Fibroblast of skin of left quadriceps (primary cell): ENCODE measurements around the gene KDF1.
A peak's percentile ranks its signal among the peaks of the same experiment; 100 is the strongest.

Experiments used
- DNase-seq, 2 experiments: peaks; one replicate each; pipeline ENCODE4 v3.0.0-alpha.2; 2013; ENCODE audit warnings: low read depth in 2 of 2

The KDF1 gene, protein sequence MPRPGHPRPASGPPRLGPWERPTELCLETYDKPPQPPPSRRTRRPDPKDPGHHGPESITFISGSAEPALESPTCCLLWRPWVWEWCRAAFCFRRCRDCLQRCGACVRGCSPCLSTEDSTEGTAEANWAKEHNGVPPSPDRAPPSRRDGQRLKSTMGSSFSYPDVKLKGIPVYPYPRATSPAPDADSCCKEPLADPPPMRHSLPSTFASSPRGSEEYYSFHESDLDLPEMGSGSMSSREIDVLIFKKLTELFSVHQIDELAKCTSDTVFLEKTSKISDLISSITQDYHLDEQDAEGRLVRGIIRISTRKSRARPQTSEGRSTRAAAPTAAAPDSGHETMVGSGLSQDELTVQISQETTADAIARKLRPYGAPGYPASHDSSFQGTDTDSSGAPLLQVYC

DNA sequence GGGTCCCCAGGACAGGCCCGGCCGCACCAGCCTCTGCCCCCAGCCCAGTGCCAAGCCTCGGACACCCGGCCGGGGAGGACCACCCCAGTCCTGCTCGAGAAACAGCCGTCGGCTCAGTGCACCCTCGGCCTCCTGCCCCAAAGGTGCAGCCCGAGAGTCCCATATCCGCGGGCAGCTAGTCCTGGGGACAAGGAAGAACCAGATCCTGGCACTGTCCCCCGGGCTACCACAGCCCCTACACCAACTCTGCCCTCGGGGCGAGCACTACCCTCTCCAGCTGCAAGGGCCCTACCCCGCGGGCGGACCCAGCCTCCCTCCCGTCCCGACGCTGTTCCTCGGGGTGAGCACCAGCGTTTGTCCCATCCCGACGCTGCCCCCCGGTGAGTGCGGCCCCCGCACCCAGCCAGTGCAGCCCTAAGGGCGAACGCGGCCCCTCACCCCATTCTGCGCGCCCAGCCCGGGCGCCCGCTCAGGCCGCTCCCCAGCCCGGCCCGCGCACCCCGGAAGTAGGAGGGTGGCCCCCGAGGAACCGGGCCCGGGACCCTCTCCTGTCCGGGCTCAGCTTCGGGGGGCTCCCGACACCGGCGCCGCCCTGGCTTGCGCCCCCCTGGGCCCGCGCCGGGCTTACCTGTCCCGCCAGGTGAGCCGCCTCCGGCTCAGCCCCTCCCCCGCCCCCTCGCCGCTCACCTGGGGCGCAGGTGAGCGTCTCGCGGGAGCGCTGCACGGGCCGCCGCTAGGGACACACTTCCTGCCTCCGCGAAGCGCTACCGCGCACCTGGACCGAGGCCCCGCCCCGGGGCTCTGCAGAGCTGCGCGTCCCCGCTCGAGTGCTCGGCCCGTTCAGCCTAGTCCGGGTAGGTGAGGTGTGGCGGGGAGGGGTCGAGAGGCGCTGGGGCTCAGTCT, at the start of gene KDF1:
Gene KDF1 (minus strand): TSS at position 747 of the 903 bp plus-strand sequence. CDS start 8,088 bp downstream, outside the sequence.
- no peak for DNase-seq

DNA sequence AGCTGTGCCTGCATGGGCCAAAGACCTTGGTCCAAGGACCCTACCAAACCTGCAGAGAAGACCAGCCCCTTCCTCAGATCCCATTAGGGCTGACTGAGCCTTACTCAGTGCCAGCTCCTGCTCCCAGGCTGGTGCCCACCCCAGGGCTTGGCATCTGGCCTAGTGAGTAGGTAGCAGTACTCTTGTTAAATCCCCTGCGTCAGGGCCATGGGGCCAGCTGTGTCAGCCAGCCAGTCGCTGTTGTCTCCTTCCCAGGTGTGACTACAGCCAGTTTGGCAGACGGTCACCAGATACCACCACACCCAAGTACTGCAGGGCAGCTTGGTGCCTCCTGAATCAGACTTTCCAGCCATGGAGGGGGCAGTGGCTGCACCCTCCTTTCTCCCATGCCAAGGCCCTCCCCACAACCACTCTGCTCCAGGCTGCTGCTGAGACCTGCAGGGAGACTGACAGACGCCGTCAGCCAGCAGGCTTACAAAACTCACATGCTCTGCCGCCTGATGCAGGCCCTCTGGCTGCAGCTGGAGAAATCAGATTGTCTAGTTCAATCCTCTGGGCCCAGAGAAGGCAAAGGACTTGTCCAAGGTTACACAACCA, 49.4 kb upstream of the KDF1 start:
- no peak for DNase-seq

DNA sequence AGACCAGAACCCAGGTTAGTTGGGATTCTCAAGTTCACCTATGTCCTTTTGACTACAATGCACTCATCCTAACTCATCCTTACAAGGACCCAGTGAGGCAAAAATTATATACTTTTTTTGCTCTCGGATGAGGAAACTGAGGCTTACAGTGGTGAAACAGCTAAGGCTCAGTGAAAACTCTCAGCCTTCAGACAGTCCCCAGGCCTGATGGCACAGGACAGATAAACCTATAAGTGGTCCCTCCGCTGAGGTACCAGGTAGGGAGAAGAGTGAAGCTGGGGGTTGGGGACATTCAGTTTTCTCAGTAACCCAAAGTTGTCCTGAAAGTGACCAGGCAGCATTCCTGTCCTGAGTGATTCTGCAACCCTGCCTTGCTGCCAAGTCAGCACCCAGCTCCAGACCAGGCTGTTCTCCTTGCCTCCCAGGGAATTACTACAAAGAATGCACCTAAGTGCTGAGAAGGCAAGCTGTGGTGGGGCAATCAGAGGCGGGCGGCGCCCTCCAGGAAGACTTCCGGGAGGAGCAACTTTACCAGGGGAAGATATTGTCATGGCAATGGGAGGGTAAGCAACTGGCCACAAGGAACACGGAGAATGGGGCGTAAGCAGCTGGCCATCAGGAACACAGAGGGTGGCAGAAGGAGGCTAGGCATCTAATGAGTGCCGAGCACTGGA, 47.8 kb upstream of the KDF1 start:
- DNase-seq = no peak

DNA sequence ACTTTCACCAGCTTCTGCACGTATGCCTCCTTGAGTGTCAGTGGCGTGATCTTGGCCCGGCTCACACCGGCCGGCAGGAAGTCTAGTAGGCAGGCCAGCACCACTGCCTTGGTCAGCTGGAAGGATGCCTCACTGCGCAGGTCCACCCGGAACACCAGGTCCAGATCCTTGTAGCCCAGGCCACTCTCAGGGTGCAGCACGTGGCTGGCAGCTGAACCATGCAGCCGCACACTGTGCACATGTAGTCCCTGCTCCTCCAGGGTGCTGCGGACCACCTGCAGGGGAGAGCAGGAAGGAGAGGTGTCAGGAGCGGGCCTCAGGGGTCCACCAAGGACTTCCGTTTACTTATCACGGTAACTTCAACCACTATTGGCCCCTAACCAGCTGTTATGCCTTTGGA, 46.4 kb upstream of the KDF1 start:
- DNase-seq = no peak

DNA sequence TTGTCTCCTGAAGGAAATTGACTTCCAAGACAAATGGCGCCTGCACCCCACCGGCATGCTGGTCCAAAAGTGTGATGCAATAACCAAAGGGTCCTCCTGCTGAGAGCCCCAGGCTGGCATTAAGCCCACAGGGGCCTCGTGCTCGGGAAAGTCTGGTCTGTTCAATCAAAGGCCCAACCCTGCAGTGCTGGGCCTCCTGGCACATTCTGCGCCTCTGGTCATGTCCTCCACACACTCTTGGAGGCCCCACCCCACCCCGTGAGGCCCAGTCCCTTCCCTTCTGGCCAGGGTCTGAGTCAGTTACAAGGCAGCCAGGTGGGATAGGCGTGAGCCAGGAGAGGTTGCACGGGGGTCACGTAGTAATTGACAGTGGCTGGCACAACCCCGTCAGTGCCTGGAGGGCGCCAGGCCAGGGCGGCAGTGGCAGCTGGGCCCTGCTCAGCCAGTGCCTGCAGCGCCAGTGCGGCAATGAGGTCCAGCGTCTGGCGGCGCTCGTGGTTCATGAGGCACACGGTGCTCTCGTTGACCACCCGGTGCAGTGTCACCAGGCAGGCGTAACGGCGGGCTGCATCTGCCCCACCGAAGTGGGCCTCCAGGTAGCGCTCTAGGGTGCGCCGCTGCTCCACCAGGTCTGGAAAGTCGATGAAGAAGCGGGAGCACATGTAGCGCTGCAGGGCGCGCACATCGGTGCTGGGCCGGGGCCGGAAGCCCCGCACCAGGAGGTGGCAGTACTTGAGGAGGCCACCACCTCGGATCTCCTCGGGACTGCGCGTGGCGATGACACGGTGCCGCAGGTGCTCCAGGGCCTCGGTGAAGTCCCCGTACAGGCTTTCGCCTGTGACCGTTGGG, 45.6 kb upstream of the KDF1 start:
- no peak for DNase-seq

DNA sequence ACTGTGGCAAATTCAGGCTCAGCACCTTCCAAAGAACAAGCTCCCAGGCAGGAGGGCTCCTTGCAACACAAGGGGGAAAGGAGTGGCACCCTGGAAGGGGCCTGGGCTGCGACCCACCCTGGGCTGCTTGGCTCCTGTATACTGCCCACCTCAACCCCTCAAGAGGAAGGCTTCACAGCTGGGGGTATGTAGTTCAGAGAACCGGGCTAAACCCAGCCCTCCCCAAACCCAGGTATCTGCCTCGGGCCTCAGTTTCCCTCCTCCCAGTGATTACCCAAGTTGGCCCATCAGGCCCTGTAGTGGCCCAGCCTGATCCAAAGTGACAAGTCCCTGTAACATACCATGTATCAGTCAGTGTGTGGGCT, 44.9 kb upstream of the KDF1 start:
- DNase-seq = no peak

DNA sequence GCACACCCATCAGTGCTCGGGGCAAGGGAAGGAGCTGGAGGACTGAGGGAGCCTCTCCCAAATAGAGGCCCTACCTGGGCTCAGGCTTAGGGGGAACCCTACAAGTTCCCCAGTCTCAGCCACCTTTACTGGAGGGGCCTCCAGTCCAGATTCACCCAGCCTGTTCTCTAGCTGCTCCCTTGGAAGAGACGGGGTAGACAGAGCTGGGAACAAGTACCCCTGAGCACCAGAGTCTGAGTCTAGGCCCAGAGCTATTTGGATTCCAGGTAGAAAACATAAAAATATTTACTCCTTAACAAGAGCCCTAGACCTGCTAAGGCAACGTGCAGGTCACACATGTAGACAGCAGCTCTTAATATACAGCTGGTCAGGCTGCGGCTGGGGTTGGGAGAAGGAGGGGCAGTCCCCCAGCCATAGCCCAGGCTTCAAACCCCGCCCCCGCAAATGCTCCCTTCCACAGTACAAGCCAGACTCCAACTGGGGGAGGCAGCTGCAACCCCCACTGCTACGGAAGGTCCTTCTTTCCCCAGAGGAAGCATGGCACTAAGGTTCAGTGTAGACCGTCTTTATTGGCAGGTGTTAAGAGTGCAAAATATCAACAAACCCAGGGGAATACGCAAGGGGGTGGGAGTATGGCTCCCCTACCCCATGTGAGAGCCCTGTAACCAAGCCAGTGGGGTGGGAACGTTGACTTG, 44.4 kb upstream of the KDF1 start:
- no peak for DNase-seq

DNA sequence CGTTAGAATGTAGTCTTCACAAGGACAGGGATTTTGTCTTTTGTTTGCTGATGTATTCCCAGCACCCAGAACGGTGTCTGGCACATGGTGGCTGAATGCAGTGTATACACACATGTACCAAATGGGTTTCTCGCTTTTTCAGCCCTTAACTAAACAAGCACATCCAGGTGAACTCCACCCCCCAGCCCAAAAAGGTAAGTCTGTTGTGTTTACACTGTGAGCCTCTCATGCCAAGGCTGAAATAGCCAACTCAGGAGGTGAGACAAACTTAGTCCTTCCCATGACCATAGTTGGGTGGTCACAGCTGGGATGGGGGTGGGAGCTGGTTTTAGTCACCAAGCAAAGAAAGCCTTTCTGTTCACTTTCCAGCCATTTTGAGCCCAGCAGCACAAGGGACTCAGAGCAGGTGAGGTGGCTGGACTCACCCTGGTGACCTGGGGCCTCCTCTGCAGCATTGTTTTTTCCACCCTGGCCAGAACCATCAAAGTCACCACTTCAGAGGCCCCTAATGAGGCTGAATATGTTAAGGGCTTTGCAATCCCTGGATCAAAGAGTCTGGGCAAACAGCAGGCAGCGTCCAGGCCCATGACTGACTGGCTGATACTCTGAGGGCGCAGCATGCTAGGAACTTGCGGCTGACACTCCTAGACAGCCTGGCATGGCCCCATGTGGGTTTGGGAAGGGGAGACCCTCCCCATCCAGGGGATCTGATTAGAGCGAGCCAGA, 43.6 kb upstream of the KDF1 start:
- DNase-seq = no peak

DNA sequence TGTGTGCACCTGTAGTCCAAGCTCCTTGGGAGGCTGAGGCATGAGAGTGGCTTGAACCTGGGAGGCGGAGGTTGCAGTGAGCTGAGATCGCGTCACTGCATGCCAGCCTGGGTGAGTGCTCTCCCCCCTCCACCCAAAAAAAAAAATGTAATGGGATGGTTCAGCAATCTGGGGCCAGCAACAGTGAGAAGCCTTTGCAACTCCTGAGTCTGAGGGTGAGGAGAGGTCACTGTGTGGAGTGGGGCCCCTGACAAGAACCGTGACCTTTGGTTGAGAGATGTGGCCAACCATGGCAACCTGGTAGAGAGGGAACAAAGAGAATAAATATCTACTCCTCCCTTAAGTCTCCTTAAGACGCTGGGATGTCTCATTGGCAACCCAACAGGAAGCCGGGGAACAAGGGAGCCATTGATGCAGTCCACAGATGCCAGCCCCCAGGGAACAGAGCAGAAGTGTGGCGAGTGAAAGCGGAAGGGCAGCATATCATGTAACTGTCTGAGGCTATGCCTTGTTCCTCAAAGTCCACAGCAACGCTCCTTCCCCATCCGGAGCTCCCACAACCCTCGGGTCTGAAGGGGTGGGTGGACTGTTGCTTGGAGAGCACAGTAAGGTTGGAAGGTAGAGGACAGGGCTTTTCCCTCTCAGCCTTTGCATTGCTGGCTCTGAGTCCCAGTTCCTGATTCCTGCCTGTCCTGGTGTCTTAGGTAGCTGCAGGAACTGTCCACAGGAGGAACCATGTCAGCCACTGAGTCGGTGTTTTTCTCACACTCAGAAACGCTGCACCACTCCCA, 41.5 kb upstream of the KDF1 start:
- DNase-seq = no peak

DNA sequence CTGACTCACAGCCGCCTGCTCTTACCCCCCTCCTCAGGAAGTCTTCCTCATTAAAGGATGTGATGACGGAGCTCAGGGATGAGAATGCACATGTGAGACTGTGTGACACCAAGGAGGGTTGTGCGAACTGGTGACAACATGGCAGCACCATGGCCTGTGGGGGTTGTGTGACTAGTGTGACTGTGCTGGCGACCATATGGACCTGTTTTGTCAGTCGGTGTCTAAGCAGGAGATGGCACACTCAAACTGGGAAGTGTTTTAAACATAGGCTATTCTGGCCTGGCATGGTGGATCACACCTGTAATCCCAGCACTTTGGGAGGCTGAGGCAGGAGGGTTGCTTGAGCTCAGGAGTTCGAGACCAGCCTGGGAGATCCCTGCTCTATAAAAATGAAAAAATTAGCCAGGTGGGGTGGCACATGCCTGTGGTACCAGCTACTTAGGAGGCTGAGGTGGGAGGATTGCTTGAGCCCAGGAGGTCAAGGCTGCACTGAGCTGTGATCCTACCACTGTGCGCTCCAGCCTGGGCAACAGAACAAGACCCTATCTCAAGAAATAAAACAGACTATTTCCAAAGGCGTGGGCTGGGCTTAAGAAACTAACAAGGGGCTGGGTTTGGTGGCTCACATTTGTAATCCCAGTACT, 40.7 kb upstream of the KDF1 start:
- DNase-seq = no peak

DNA sequence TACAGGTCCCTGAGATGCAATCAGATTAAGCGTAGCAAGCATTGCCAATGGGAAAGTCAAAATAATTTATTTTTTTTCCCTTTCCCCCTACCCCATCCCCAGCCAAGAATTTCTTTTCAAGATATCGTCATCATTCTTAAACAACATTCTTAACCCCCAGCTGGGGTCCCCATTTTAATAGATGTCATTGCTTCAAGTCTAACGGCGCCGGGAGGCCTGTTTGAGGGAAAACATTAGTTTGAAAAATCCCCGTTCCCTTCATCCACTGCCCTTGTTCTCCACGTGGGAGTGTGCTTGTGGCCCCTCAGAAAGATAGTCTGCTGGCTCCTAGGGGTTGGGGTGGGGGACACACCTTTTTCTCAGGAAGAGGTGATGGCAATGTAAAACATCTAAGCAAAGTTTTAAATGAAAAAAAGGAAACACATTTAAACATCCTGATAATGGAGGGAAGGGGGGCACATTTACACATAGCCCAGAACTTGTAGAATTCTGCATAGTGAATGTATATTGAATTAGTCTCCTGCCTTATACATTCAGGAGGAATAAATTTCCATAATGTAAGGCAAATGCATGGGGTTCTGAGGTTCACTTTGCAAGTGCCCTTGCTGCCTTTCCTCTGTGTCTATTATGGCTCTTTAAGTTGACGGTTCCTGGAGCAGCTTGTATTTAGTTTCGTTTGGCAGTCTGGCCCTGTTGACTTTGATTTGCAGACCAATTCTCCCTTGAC, 40.0 kb upstream of the KDF1 start:
- DNase-seq = no peak

DNA sequence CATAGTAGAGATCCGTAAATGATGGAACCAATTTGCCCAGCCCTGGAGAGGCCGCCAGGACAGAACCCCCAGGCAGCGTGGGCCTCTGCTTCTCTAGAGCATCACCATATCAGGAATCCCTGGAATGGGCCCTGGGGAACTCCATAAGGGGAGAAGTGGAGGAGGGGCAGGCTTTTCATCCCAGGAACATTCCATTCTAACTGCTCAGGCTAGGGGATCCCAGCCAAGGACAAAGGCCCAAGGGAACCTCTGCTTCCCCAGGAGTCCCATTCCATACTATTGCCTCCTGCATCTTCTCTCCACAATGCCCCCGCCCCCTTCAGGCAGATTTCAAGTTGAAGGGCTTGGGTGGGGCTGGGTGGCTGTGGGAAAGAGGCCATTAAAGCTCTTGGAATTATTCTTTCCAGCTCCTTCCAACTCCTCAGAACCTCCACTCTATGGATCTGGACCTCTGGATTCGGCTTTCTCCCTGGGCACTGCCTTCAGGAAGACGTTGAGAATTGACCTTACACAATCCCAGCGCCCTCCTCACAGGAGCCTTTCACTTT, 39.2 kb upstream of the KDF1 start:
- DNase-seq = peak; percentile 99

DNA sequence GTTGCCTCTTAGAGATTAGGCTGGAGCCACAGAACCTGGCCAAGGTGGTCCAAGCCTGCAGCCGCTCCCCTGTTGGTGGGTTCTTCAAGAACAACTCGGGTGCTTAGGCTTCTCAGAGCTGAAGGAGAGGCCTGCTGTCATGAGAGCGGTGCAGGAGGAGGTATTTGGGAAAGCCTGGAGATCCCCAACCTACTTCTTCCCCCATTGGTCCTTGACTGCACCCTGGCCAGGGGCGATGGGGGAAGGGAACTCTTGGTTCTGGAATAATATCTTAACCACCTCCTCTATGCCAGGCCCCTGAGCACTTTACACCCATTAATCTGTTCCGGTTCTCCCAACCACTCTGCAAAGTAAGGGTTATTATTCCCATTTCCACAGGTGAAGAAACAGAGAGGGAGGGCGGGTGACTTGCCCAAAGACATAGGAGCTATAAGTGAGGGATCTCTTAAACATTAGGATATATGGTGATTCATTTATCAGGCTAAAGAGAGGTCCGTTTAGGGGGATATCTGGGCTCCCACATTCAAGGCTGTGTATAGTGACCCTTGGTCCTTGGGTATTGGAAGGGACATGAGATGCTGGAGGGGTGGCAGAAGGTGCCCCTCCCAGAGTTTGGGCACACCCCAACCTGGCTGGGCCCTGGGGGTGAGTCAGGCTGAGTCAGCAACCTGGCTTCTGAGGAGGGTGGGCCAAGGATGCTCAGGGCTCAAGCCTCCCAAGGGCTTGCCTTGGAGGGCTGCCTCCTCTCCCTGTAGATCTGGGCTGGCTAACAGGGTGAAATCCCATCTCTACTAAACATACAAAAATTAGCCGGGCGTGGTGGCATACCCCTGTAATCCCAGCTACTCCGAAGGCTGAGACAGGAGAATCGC, 38.4 kb upstream of the KDF1 start:
- no peak for DNase-seq

DNA sequence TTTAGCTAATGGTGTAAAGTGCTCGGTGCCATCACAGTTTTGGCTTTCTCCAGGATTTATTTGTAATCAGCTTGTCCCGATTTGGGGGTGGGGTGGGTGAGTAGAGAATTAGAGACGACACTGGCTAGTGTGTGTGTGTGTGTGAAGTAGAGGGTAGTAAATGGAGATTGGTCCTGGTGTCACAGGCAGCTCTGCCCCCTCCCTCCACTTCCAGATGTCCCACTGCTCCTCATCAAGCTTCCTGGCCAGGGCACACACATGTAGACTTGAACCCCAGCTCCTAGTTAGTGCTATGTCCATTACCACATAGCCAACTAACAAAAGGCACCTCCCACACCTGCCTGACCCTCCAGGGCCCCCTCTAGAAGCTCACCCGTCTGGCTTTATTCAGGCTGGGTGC, 36.4 kb upstream of the KDF1 start:
- no peak for DNase-seq

DNA sequence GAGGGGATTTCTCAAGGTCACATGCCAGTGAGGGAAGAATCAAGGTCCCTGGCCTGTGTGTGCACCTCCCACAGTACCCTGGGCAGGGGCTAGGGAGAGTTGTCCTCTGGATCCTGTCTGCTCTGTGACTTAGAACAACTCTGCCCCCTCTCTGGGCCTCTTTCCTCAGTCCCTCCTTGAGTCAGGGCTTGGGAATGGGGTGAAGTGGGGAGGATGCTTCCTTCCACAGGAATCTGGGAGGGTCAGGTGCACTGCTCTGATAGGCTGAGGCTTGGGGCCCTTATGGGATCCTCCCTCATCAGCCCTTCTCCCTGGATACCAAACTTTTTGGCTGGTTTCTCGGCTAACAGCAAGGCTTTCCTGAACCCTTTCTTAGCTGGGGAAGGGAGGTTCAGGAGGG, 35.8 kb upstream of the KDF1 start:
- no peak for DNase-seq

DNA sequence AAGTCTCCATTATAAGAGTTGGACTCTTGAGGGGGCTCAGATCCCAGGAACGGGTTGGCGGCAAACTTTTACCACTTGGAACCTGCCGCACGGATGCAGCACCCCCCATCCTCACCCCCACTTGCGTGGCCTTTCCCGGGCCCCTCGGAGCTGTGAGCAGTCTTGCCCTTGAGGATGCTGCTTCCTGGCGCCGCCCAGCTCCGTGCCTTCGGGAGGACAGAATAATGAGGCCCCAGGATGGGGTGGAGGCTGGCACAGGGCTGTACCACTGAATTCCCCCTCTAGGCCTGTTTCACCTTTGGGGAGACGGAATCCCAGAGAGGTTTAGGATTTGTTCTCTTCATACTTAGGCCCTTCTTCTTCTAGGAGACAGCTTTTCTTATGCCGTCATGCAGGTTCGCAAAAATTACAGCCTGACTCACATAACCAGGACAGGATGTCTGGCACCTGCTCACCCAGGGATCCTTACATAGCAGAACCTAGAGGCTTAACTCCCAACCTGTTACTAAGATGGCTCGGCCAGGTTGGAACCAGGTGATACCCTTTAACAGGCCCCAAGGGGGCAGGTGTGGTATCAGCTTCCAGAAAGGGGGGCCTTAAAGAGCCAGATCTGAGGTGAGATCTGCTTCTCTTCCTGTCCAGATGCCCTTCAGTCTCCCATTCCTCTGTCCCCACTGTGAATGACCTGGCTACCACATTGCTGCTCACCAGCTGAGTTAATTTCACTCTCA, 34.7 kb upstream of the KDF1 start:
- no peak for DNase-seq
